COLO829 (cell line): ENCODE data around the gene CEACAM1.
"Not testable (repeated sequence)": the region's sequence is repeated elsewhere in the genome, so short reads cannot be mapped to it uniquely, and the experiment has no call there.

Experiments used
- DNase-seq: peaks from one replicate; pipeline ENCODE4 v3.0.0; 2012; ENCODE audit warnings: low spot score

The CEACAM1 gene

GRCh38 chr19:42473686-42474085, 54.6 kb downstream of the CEACAM1 start:
- DNase-seq, result no peak

GRCh38 chr19:42472402-42473147, 55.7 kb downstream of the CEACAM1 start:
- no peak for DNase-seq

GRCh38 chr19:42471554-42472249, 56.6 kb downstream of the CEACAM1 start:
- DNase-seq, result no peak

- no peak for DNase-seq
These were observed 58.7 kb downstream of the CEACAM1 start for GRCh38 chr19:42469311-42470235.

GRCh38 chr19:42468273-42468796, 59.9 kb downstream of the CEACAM1 start:
- DNase-seq, result peak; percentile 90

GRCh38 chr19:42467183-42467760, 61.0 kb downstream of the CEACAM1 start:
- DNase-seq, result peak; percentile 27

GRCh38 chr19:42466521-42467182, 61.6 kb downstream of the CEACAM1 start:
- peak; percentile 13 for DNase-seq

- no peak for DNase-seq
These were observed 62.4 kb downstream of the CEACAM1 start for GRCh38 chr19:42465827-42466280.

- DNase-seq, result peak; percentile 86
These were observed 66.5 kb downstream of the CEACAM1 start for GRCh38 chr19:42461700-42462324.

GRCh38 chr19:42461231-42461630, 67.0 kb downstream of the CEACAM1 start:
- not testable (repeated sequence) for DNase-seq

- DNase-seq, result no peak
These were observed 68.4 kb downstream of the CEACAM1 start for GRCh38 chr19:42459926-42460325.
